GM18868 (cell line): Measurements from ENCODE around the gene CDK5RAP3.

Source experiments
- ATAC-seq: cut with Tn5 transposase; IDR thresholded peaks from one replicate; pipeline ENCODE4 v1.9.1; 2021; ENCODE audit warnings: mild to moderate bottlenecking, moderate library complexity; ENCODE audit not compliant: unreplicated experiment

Gene CDK5RAP3

DNA sequence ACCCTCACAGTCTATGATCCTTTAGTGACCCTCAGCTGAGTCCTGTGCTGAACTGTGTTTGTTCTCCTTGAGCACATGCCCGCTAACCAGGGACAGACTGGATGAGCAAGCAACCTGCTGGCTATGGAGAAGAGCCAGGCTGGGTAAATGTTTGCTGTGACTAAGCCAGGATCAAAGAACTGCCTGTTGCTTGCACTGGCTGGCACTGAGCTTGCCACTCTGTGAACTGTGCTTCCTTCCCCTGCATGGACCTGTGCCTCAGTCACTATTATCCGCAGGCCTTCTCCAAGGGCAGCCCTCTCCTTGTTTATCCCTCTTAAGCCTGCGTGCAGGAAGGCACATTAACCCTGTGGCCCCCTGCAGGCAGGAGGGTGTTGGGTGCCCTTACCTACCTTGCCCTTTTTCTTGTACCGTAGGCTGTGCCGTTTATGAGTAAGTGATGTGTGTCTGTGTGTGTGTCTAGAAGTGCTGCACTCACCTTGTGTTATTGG, 22.2 kb upstream of the CDK5RAP3 start:
- ATAC-seq, result no peak

DNA sequence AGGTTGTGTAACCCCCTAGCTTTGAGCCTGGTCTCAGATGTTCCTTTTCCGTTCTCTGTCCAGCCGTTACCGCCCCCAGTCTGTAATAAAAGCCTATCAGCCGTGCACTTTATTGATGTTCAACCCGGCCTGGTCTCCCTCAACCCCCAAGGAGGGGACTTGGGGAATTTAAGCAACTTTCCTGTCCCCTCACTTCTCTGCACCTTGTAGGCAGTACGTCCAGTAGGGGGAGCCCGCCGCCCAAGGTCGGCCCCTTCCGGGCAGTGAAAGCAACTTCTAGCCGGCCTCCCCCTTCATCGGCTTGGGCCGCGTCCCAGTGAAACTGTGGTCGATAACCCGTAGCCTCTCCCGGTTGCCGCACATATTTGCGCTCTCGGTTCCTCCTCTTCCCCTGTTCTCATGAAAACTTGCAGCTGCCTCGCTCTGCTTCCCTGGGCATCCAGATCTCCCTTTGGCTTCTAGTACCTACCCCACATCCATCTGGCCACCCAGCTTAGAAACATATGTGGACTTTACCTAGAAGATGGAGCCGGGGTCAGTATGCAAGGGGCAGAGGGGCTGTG, 21.6 kb upstream of the CDK5RAP3 start:
- peak; percentile 53 for ATAC-seq

DNA sequence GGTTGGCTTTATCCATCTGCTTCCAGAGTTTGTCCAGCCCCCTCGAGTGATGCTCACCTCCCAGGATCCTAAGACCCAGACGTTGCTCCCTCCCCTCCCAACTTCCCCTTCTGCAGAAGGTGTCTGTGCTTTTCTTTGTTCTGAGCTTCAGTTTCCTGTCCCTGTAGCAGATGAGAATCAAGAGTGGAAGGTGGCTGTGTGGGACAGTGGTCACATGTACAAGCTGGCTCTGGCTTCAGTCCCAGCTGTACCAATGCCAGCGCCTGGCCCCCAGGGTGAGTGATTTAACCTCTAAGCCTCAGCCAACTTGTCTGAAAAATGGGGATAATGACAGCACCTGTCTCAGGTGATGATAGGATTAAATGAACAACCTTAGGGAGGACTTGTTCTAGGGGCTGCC, 21.0 kb upstream of the CDK5RAP3 start:
- peak; percentile 14 for ATAC-seq

DNA sequence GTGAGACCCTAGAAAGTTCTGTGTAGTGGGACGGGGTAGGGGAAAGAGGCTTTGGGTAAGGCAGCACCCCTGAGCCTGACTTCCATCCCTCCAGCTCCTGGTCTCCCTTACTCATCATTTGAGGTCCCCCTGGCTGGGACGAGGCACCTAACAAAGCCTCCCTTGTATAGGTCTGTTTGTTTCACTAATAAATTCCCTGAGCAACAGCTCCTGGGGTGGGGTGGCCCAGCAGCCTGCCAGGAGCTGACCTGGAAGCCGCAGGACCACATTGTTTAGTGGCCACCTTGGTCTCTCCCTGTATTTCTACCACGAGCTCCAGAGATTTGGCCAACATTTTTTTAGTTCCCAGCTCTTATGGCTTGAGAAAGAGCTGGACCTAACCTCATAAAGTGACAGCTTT, 20.5 kb upstream of the CDK5RAP3 start:
- no peak for ATAC-seq

DNA sequence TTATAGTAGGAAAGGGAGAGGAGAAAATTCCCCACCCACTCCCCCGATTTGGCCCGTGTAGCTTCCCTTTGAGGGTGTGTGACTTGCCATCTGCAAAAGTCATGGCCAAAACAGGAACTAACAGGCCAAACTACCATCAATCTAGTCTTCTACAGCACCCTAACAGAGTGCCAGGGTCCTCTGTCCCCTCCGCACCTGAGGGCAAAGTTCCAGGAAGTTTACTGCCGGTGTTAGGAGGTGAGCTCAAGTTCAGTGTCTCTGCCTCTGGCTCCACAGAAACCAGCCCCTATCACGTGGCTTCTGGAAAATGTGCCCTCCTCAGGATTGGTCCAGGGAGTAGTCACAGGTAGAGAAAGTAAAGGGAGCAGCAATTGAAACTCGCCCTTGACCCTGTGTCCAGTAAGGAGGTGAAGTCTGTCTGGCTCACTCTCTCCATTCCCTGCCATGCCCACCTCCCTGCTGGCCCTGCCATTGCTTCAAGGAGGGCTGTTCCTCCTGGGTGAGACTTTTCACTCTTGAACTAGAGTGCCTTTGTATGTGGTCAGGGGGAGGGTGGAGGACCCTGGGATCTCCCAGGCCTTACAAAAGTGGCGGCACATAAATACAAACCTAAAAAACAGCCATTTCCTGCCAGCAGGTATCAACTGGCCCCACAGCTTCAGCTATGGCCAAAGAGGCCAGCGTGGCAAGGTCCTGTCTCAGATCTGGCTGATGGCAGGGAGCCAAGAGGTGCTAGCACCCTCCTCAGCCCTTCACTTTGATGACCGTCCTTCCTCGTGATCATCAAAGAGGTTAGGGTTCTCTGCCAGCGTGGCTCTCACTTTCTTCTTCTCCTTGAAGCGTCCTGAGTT, 18.5 kb upstream of the CDK5RAP3 start:
- ATAC-seq, result no peak

DNA sequence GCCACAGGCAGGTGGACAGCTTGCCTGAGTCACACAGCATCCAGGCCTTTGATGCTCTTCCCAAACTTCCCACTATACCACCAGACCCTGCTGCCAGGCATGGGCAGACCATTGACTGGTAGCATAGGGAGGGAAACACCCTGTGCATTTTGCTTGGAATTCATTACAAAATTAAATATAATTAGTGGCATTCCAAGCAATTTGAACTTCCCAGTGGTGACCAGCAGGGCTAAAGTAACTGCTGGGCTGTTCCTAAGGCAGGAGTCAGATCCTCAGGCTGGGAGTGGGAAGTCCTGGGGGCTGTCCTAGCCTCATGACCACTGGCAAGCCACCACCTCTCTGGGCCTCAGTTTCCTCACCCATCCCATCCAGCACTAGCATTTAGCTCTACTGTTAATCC, 17.0 kb upstream of the CDK5RAP3 start:
- no peak for ATAC-seq

DNA sequence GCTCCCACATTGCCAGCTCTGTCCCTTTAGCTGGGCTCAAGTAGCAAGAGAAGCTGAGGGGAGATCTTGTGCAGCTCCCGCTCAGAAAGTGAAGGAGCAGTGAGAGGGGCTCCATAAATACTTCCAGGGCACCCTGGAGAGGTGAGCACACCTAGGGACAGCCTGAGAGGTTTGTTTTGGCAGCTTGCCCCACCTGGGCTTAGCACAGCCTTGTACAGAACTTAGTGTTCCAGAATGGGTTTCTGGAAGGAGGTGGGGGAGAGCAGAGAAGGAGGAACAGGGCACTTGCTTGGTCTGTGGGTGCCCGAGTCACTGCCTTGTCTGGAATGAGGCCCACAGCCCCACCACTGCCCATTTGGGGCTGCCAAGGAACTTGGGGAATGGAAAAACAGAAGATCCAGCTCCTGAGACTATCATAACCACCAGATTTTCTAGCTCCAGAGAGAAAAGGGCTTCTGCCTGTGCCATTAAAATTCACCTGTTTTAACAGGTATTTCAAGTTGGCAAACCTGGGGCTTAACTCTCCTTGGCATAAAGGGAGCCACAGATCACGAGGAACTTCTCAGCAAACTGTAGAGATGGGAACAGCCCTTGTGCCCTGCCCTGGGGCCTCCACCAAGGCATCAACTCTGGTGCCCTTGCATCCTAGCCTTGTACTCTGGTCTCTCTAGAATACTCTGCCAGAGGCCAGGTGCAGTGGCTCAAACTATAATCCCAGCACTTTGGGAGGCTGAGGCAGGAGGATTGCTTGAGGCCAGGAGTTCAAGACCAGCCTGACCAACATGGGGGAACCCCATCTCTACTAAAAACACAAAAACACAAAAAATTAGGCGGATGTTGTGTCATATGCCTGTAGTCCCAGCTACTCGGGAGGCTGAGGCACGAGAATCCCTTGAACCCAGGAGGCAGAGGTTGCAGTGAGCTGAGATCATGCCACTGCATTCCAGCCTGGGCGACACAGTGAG, 15.1 kb upstream of the CDK5RAP3 start:
- no peak for ATAC-seq

DNA sequence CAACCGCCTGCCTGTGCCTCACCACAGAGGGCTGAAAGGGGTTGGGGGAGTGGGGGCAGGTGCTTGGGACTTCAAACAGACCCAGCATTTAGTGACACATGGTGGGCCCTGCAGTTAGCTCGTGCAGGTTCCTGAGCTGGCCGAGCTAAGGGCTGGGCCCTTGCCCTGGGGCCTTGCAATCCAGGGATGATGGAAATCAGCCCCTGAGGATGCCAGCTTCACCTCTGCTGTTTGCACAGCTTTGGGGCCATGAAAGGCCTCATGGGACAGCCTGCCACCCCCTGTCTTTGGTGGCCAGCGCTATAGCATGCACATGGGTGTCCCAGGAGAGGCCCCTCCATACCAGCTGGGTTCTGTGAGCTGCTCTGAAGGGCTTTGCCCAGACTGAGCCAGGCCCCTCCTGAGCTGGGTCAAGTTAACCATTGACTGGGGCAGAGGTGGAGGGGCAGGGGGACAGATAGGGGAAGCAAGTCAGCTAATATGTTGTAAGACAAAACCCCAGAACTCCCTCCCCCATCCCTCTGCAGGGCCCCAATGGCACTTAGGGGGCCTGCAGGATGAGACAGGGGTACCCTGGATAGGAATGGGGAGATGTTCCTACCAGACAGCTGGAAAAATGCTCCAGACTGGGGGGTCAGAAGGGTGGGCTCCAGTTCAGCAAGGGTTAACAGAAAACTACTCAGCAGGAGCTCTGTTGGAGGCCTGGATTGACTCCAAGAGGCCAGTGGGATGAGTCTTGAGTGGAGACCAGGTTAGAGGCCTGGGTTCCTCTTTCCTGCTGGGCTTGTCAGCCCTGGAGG, 13.9 kb upstream of the CDK5RAP3 start:
- no peak for ATAC-seq

DNA sequence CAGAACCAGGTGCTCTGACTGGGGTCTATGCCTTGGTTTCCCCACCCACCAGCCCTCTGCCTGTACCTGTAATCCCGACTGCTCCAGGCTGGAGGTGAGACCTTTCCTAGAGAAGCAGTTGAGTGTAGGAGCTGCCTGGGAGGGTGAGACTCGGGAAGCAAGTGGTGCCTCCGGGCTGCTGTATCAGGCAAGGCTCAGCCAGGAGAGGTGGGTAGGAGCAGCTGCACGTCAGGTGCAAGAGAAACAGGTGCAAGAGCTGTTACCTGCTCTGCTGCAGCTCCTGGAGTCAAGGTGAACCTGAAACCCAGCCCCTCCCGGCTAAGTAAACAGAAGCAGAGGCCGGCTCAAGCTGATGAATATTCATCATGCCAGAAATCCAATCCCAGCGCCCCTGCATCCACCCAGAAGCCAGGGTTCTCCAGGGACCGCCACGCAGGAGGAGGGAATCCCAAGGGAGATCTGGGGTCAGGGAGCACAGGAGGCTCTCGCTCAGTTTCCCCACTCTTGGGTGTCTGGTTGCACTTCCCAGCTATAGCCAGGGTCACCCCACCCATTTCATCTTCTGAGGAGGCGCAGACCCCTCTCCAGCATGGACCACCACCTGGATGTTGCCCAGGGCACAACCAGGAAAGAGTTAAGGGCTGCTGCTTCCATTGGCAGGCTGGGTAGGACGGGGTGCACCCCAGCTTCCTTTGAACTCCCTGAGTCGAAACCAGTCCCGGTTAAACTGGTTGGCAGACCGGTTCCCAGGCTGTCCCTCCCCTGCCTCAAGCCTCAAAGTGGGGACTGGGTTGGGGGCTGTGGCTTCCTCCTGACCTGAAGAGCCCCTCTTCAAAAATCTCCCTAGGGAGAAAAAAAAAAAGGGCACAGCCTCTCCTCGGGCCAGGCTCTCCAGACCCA, 13.1 kb upstream of the CDK5RAP3 start, which contains the start of gene PRR15L:
Gene PRR15L, minus strand, starts transcription at position 293 of the 900 bp plus-strand sequence. CDS start 4,649 bp downstream, outside the sequence.
- no peak for ATAC-seq

DNA sequence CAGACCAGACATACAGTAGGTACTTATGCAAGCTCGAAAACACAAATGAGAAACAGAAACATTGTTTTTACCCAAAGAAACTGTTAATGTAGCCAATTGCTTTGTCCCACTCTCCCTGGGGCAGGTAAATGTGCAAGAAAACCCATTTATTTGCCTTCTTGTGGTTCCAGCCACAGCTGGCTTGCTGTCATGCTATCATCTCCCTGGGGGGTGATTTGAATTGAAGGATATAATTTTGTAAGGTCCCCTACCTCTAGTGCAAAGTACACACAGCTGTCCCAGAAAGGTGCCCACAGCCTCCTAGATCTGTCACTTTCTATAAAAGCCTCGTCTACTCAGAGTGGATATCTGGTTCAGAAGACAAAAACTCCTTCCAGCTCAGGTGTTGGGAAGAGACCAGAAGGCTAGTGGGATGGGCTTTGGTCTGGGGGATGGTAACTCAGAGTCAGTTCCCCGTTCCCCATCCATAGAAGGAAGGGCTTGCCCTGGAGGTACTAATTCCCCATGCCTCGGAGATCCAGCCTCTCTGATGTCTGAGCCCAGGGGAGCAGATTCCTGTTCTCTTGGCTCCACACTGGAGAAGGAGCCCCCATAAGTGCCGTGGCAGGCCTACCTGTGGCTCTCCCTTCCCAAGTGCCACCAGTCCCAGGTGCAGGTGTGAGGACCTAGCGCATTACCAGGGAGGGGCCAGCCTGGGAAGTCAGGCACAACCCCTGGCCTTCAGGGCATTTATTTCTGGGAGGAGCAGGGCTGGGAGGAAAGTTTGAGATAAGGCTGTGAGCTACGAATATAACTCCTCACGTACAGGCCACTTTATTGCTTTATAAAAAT, 10.9 kb upstream of the CDK5RAP3 start:
- no peak for ATAC-seq

DNA sequence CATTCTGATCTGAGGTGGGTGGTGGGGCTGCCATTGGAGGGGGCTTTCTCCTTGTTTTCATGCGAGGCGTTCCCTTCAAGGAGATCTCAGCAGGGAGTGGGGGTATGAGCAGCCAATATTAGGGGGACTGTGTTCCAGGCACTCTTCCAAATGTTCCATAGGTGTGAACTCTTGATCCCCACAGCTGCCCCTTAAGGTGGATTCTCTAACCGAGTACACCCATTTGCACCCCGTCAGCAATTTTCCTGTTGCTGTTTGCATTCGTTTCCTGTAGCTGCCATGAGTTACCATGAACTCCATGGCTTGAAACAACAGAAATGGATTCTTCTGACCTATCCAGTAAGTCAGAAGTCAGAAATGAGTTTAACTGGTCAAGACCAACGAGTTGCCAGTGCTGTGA, 9.5 kb upstream of the CDK5RAP3 start:
- ATAC-seq, result no peak

DNA sequence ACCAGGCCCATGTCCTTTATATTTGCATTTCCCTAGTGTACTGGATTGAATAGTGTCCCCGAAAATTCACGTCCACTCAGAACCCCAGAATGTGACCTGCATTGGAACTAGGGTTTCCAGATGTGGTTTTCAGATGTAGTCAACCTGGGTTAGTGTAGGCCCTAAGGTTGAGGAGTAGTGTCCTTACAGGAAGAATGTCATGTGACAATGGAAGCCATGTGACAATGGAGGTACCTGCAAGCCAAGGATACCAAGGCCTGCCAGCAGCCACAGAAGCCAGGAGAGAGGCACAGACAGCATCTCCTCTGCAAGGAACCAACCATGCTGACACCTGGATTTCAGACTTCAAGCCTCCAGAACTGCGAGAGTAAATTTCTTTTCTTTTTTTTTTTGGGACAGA, 8.0 kb upstream of the CDK5RAP3 start:
- no peak for ATAC-seq

DNA sequence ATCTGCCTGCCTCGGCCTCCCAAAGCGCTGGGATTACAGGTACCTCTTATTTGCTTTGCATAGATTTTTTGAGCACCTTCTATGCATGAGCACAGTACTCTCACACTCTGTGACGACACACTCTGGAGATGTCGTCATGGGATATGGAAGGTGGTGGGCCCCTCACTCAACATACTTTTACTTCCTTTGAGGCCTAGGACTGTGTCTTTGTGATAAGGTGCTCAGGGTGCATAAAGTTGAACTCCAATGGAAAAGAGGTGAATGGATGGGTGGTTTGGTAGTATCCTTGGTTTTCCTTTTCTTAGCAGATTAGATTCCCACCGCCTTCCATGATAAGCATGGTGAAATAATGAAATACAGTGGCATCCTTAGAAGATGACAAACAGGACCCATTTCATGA, 6.1 kb upstream of the CDK5RAP3 start:
- ATAC-seq, result no peak

DNA sequence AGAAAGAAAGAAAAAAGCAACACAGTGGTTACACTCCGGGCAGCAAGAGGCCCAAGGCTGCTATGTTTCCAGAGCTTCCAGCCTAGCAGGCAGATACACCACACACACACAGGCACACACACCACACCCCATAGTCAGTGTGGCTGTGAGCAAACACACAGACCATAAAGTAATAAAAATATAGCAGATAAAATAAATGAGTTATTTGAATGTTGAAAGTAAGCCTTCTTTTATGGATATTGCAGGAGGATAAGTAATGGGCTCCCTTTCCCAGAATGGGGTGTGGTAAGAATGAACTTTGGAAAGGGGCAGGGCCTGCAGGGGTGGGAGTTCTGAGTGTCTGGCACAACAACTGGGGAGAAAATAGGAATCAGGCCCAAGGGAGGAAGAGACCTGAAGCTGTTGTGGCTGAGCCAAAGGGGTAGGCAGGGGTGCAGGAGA, 4.8 kb upstream of the CDK5RAP3 start:
- no peak for ATAC-seq

DNA sequence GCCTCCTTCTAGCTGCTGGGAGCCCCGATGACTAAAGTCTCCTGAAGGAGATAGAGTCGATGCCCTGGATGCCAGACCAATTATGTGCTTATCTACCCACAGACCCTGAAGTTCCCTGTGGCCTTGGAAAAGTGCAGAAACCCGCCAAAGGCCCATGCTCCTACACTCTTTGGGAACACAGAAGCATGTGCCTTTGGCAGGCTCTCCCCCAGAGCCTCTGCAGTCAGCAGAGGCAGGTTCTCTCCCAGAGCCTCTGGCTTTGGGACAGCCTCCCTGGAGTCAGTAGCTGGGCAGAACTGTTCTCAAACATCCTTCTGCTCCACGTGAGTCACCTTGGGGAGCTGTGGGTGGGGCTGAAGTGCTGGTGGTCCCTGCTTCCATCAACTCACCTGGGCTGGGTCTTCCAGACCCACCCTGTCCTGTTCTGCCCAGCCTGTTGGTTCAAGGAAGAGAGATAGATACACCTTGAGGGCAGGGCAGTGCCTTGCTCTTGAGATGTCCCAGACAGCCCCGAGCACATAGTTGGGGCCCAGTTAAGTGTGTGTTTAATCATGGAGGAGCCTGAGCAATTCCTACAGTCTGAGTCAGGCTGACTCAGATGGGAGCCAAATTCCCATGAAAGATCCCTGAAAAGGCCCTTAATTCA, 3.2 kb upstream of the CDK5RAP3 start:
- ATAC-seq, result no peak

DNA sequence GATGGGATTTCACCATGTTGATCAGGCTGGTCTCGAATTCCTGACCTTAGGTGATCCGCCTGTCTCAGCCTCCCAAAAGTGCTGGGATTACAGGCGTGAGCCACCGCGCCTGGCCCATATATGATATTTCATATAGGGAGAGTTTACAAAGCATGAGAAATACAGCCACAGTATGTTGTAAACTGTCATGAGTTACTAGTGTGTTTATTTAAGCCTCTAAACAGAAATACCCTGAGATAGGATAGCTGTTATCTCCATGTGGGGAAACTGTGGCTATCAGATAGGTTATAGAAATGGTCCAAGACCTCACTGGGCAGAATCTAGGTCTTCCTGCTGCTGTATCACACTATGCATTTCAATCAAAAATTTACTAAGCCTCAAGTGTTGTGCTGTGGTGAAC, 2.1 kb upstream of the CDK5RAP3 start:
- no peak for ATAC-seq

DNA sequence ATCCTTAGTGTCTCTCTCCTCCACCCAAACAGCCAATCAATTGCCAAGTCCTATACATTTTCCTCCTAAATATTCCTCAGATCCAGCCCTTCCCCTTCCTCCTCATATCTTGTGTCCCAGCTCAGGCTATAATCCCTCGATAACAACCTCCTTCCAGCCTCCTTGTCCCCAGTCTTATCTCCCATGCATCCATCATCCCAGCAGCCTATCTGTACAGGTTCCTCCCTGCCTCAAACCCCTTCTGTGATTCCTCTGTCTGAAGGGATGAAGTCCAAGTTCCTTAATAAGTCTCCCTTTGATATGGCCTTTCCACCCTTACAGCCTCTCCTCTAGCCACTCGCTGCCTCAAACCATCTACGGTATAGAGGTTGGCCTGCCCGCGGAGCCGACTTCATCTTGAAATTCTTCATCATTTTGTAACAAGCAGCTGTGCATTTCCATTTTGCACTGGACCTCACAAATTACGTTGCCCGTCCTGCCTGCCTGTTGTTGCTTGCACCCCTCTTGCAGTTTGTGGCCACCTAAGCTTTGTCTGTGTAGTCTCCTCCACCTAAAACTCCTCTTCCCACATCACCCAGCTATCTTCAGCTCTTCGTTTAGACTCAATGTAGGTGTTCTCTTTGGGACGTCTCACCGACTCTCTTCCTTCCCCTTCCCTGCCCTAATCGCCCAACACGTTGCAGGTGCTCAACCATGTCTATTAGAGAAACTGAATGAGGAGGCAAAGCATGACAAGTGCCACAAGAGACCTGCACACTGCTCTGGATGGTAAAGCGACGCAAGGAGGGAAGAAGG, 786 bp upstream of the CDK5RAP3 start:
- ATAC-seq, result no peak
